ENCODE data around the gene SLC25A13.

The SLC25A13 gene

GRCh38 chr7:96244244-96244991, 77.5 kb downstream of the SLC25A13 start:
- in situ Hi-C loops (cut with MboI; ENCODE audit: low sequenced_read_pairs) = no loop called here

- in situ Hi-C loops (cut with MboI; ENCODE audit: low sequenced_read_pairs) = no loop called here
These were observed 78.7 kb downstream of the SLC25A13 start for GRCh38 chr7:96243241-96243640.

GRCh38 chr7:96241855-96242254, 80.0 kb downstream of the SLC25A13 start:
- in situ Hi-C loops (cut with MboI; ENCODE audit: low sequenced_read_pairs) = no loop called here

GRCh38 chr7:96238976-96239766, 82.7 kb downstream of the SLC25A13 start:
- in situ Hi-C loops (cut with MboI; ENCODE audit: low sequenced_read_pairs) = no loop called here

GRCh38 chr7:96238474-96238873, 83.4 kb downstream of the SLC25A13 start:
- in situ Hi-C loops (cut with MboI; ENCODE audit: low sequenced_read_pairs) = no loop called here

GRCh38 chr7:96237040-96237439, 84.9 kb downstream of the SLC25A13 start:
- in situ Hi-C loops (cut with MboI; ENCODE audit: low sequenced_read_pairs) = no loop called here

- in situ Hi-C loops (cut with MboI; ENCODE audit: low sequenced_read_pairs) = no loop called here
These were observed 85.5 kb downstream of the SLC25A13 start for GRCh38 chr7:96236198-96237039.

GRCh38 chr7:96235281-96235680, 86.6 kb downstream of the SLC25A13 start:
- in situ Hi-C loops (cut with MboI; ENCODE audit: low sequenced_read_pairs) = no loop called here

GRCh38 chr7:96233528-96234154, 88.3 kb downstream of the SLC25A13 start:
- in situ Hi-C loops (cut with MboI; ENCODE audit: low sequenced_read_pairs) = no loop called here

GRCh38 chr7:96233084-96233483, 88.8 kb downstream of the SLC25A13 start:
- in situ Hi-C loops (cut with MboI; ENCODE audit: low sequenced_read_pairs) = no loop called here

GRCh38 chr7:96228760-96229159, 93.1 kb downstream of the SLC25A13 start:
- in situ Hi-C loops (cut with MboI; ENCODE audit: low sequenced_read_pairs) = no loop called here

- in situ Hi-C loops (cut with MboI; ENCODE audit: low sequenced_read_pairs) = no loop called here
These were observed 96.6 kb downstream of the SLC25A13 start for GRCh38 chr7:96225251-96225650.

GRCh38 chr7:96224685-96225084, 97.2 kb downstream of the SLC25A13 start:
- in situ Hi-C loops (cut with MboI; ENCODE audit: low sequenced_read_pairs) = no loop called here

- in situ Hi-C loops (cut with MboI; ENCODE audit: low sequenced_read_pairs) = no loop called here
These were observed 97.8 kb downstream of the SLC25A13 start for GRCh38 chr7:96224073-96224472.

- in situ Hi-C loops (cut with MboI; ENCODE audit: low sequenced_read_pairs) = no loop called here
These were observed 100.0 kb downstream of the SLC25A13 start for GRCh38 chr7:96221888-96222287.

- in situ Hi-C loops (cut with MboI; ENCODE audit: low sequenced_read_pairs) = no loop called here
These were observed 102.3 kb downstream of the SLC25A13 start for GRCh38 chr7:96219378-96220130.

GRCh38 chr7:96218664-96219243, 103.1 kb downstream of the SLC25A13 start:
- in situ Hi-C loops (cut with MboI; ENCODE audit: low sequenced_read_pairs) = no loop called here

- in situ Hi-C loops (cut with MboI; ENCODE audit: low sequenced_read_pairs) = no loop called here
These were observed 104.8 kb downstream of the SLC25A13 start for GRCh38 chr7:96217147-96217546.

- in situ Hi-C loops (cut with MboI; ENCODE audit: low sequenced_read_pairs) = no loop called here
These were observed 105.5 kb downstream of the SLC25A13 start for GRCh38 chr7:96216373-96216772.

GRCh38 chr7:96212474-96212873, 109.4 kb downstream of the SLC25A13 start:
- in situ Hi-C loops (cut with MboI; ENCODE audit: low sequenced_read_pairs) = no loop called here

Data from HL-60/S4 (cell line).